Esophagus muscularis mucosa (tissue), 4 donors: ENCODE data around the gene PYCR2. TPM values are rescaled to one million over a fixed set of nuclear protein-coding genes. Genes with fewer than 3 reads are reported as not detected.

Experiments
- DNase-seq: peaks from one replicate; pipeline ENCODE4 v3.0.0-alpha.2; 2017; ENCODE audit errors: extremely low spot score
- H3K27ac ChIP-seq, 4 donors: fragments of 200-600 bp; sonication (generic); replicated peaks in 1 of 4; 1 replicate in 3 of 4; 2 replicates in 1 of 4; pipeline ENCODE4 v1.5.1; 2016 to 2019; ENCODE audit warnings: mild to moderate bottlenecking in 1 of 4
- H3K27me3 ChIP-seq, 4 donors: fragments of 200-600 bp; sonication (generic); one replicate each; pipeline versions ENCODE4 v1.5.1 to v1.6.0; 2016 to 2019
- H3K36me3 ChIP-seq, 4 donors: fragments of 200-600 bp; sonication (generic); one replicate each; pipeline ENCODE4 v1.5.1; 2016 to 2019
- H3K4me1 ChIP-seq, 4 donors: fragments of 200-600 bp; sonication (generic); one replicate each; pipeline ENCODE4 v1.5.1; 2016 to 2019
- H3K4me3 ChIP-seq, 4 donors: fragments of 200-600 bp; sonication (generic); 1 replicate in 2 of 4; 2 replicates in 2 of 4; pipeline ENCODE4 v1.5.1; 2016 to 2019; ENCODE audit warnings: mild to moderate bottlenecking in 4 of 4, moderate library complexity in 1 of 4
- H3K9me3 ChIP-seq, 4 donors: fragments of 200-600 bp; sonication (generic); 1 replicate in 3 of 4; 2 replicates in 1 of 4; pipeline ENCODE4 v1.5.1; 2016 to 2019
- CTCF ChIP-seq, 3 experiments: fragments of 200-600 bp in 2 of 3; fragments of 450-650 bp in 1 of 3; sonication (generic) in 2 of 3; IDR thresholded peaks; one replicate each; pipeline ENCODE4 v1.5.1; 2017 to 2019; ENCODE audit warnings: antibody characterized with exemption in 3 of 3, mild to moderate bottlenecking in 2 of 3, moderate library complexity in 1 of 3
- EP300 ChIP-seq: sonication (generic); formaldehyde crosslinking; IDR thresholded peaks from one replicate; pipeline ENCODE4 v1.6.1; 2017; ENCODE audit warnings: antibody characterized with exemption
- POLR2A ChIP-seq: fragments of 450-650 bp; IDR thresholded peaks from one replicate; pipeline ENCODE4 v1.6.1; 2017; ENCODE audit warnings: antibody characterized with exemption, moderate library complexity, mild to moderate bottlenecking, low read depth
- POLR2AphosphoS5 ChIP-seq, 2 donors: sonication (generic); formaldehyde crosslinking; IDR thresholded peaks; one replicate each; pipeline ENCODE4 v1.6.1; 2017; ENCODE audit warnings: antibody characterized with exemption in 2 of 2
- WGBS: methylation state at CpG from one replicate; pipeline ENCODE4 v1.1.5; 2018; 5-methylcytosine and 5-hydroxymethylcytosine counted together
- intact Hi-C: fragments of 100-400 bp; cut with DNase I; formaldehyde crosslinking; loops from one replicate; pipeline ENCODE4 v1.15.1; 2023
- total RNA-seq, 4 donors: library from RNA; depleted of rRNA; stranded (reverse); fragments of >200 nt; gene quantifications; one replicate each; pipeline versions ENCODE4 v1.1.0 to v1.2.1, GENCODE V29; 2016

Gene PYCR2
- total RNA-seq, 4 donors from 2014 or later: 37.4 to 73.6 (median 58.2) TPM

- intact Hi-C loops: no loop called here
Measured at GRCh38 chr1:225909477-225909876, 14.6 kb downstream of the PYCR2 start.

GRCh38 chr1:225908773-225909172 lies 15.3 kb downstream of the PYCR2 start:
- Histone ChIP-seq H3K27me3 (no peaks in the 10 kb centered on the region), H3K9me3 (no peaks in the 10 kb centered on the region), H3K36me3 (peaks cover 0 to 9% (median 3%) of the 10 kb centered on the region in 4 donors), H3K4me1 (peaks cover 0 to 13% (median 10%) of the 10 kb centered on the region in 4 donors), H3K4me3 (no peak overlapping the region), H3K27ac (no peak overlapping the region)
- DNase-seq: no peak
- intact Hi-C loops: no loop called here
- TF ChIP-seq EP300 (no peak), POLR2AphosphoS5 (IDR thresholded peaks at IDR 0.05) (no peak), POLR2A (no peak), CTCF (IDR thresholded peaks at IDR 0.05) (no peak)
- 79% methylated on average over 2 of the region's 2 CpGs for whole genome bisulfite sequencing

More at GRCh38 chr1:225909477-225909876, 14.6 kb downstream of the PYCR2 start:
- peaks cover 0 to 13% (median 10%) of the 10 kb centered on the region in 4 donors for H3K4me1 ChIP-seq
- H3K27me3 ChIP-seq: no peaks in the 10 kb centered on the region
- 77% methylated on average over 1 of the region's 1 CpG for WGBS
- H3K36me3 ChIP-seq: peaks cover 0 to 9% (median 5%) of the 10 kb centered on the region in 4 donors
- no peak for DNase-seq
- no peak overlapping the region for H3K27ac ChIP-seq
- no peak overlapping the region for H3K4me3 ChIP-seq
- no peaks in the 10 kb centered on the region for H3K9me3 ChIP-seq
- TF ChIP-seq POLR2AphosphoS5 (IDR thresholded peaks at IDR 0.05) (no peak), POLR2A (no peak), CTCF (IDR thresholded peaks at IDR 0.05) (no peak), EP300 (no peak)

- no peak for TF ChIP-seq POLR2AphosphoS5 (IDR thresholded peaks at IDR 0.05)
- no peak for TF ChIP-seq EP300
- TF ChIP-seq POLR2A: no peak
- TF ChIP-seq CTCF (IDR thresholded peaks at IDR 0.05): no peak
Measured at GRCh38 chr1:225908013-225908640, 15.9 kb downstream of the PYCR2 start.

GRCh38 chr1:225907341-225907740 lies 16.7 kb downstream of the PYCR2 start:
- Histone ChIP-seq H3K4me3 (no peak overlapping the region), H3K27me3 (no peaks in the 10 kb centered on the region), H3K27ac (no peak overlapping the region), H3K36me3 (peaks cover 0 to 2% (median 0%) of the 10 kb centered on the region in 4 donors), H3K9me3 (no peaks in the 10 kb centered on the region), H3K4me1 (peaks cover 0 to 13% (median 10%) of the 10 kb centered on the region in 4 donors)
- no peak for DNase-seq
- WGBS: 96% methylated on average over 5 of the region's 7 CpGs
- TF ChIP-seq CTCF (IDR thresholded peaks at IDR 0.05) (no peak), POLR2A (no peak), POLR2AphosphoS5 (IDR thresholded peaks at IDR 0.05) (no peak), EP300 (no peak)
- intact Hi-C loops: no loop called here

More at GRCh38 chr1:225908013-225908640, 15.9 kb downstream of the PYCR2 start:
- Histone ChIP-seq H3K4me3 (no peak overlapping the region), H3K27me3 (no peaks in the 10 kb centered on the region), H3K4me1 (peaks cover 0 to 13% (median 10%) of the 10 kb centered on the region in 4 donors), H3K9me3 (no peaks in the 10 kb centered on the region), H3K36me3 (peaks cover 0 to 7% (median 2%) of the 10 kb centered on the region in 4 donors), H3K27ac (no peak overlapping the region)
- WGBS: 85% methylated on average over 5 of the region's 5 CpGs
- intact Hi-C loops: no loop called here
- no peak for DNase-seq
